Measurements from ENCODE around the gene CCL21. TPM values are rescaled to one million over a fixed set of nuclear protein-coding genes. Genes with fewer than 3 reads are reported as not detected.

The CCL21 gene
- polyA plus RNA-seq, 2 of the 4 experiments (the other 2 are of a cell fraction) = not detected

Small RNA genes within 50 kb of the gene (small RNA-seq; reads per million reads assigned to genes)
- gene CCL27 = 0 reads per million in 6 experiments

Other genes starting within 250 kb of the CCL21 start
- 0.28 and 0.32 TPM in 2 replicates for gene ENHO, start 187.1 kb downstream of the CCL21 start, polyA plus RNA-seq (2011; rRNA removed)
- 1.3 to 1.9 TPM (median 1.7 TPM) in 3 replicates for gene ENHO, start 187.1 kb downstream of the CCL21 start, polyA plus RNA-seq (2017; fragmentation: RNase III; extraction: RNeasy Plus Mini Kit Qiagen cat#74134 plus additional on column Dnase treatment)
- not detected in 2 replicates for gene CNTFR, start 120.4 kb downstream of the CCL21 start, polyA plus RNA-seq (2011; rRNA removed)
- gene CNTFR, start 120.4 kb downstream of the CCL21 start, polyA plus RNA-seq (2017; fragmentation: RNase III; extraction: RNeasy Plus Mini Kit Qiagen cat#74134 plus additional on column Dnase treatment) = 0.04 to 0.09 TPM in 2 of 3 replicates, not detected in the other
- gene RPP25L, start 98.0 kb downstream of the CCL21 start, polyA plus RNA-seq (2011; rRNA removed) = 40.8 and 46.5 TPM in 2 replicates
- 36.7 to 41.7 TPM (median 39.8 TPM) in 3 replicates for gene RPP25L, start 98.0 kb downstream of the CCL21 start, polyA plus RNA-seq (2017; fragmentation: RNase III; extraction: RNeasy Plus Mini Kit Qiagen cat#74134 plus additional on column Dnase treatment)
- 64.8 and 74.3 TPM in 2 replicates for gene DCTN3, start 89.6 kb downstream of the CCL21 start, polyA plus RNA-seq (2011; rRNA removed)
- gene DCTN3, start 89.6 kb downstream of the CCL21 start, polyA plus RNA-seq (2017; fragmentation: RNase III; extraction: RNeasy Plus Mini Kit Qiagen cat#74134 plus additional on column Dnase treatment) = 92.9 to 97.4 TPM (median 96.3 TPM) in 3 replicates
- gene ARID3C, start 81.1 kb downstream of the CCL21 start, polyA plus RNA-seq (2011; rRNA removed) = 0.12 TPM in 1 of 2 replicates, not detected in the other
- gene ARID3C, start 81.1 kb downstream of the CCL21 start, polyA plus RNA-seq (2017; fragmentation: RNase III; extraction: RNeasy Plus Mini Kit Qiagen cat#74134 plus additional on column Dnase treatment) = 0.08 to 0.10 TPM (median 0.09 TPM) in 3 replicates
- 64.6 and 95.4 TPM in 2 replicates for gene SIGMAR1, start 72.3 kb downstream of the CCL21 start, polyA plus RNA-seq (2011; rRNA removed)
- gene SIGMAR1, start 72.3 kb downstream of the CCL21 start, polyA plus RNA-seq (2017; fragmentation: RNase III; extraction: RNeasy Plus Mini Kit Qiagen cat#74134 plus additional on column Dnase treatment) = 141 to 150 TPM (median 147 TPM) in 3 replicates
- gene GALT, start 63.5 kb downstream of the CCL21 start, polyA plus RNA-seq (2011; rRNA removed) = 19.0 and 24.4 TPM in 2 replicates
- gene GALT, start 63.5 kb downstream of the CCL21 start, polyA plus RNA-seq (2017; fragmentation: RNase III; extraction: RNeasy Plus Mini Kit Qiagen cat#74134 plus additional on column Dnase treatment) = 24.7 to 31.9 TPM (median 28.4 TPM) in 3 replicates
- 5.6 and 8.1 TPM in 2 replicates for gene IL11RA, start 58.0 kb downstream of the CCL21 start, polyA plus RNA-seq (2011; rRNA removed)
- 5.1 to 7.8 TPM (median 6.8 TPM) in 3 replicates for gene IL11RA, start 58.0 kb downstream of the CCL21 start, polyA plus RNA-seq (2017; fragmentation: RNase III; extraction: RNeasy Plus Mini Kit Qiagen cat#74134 plus additional on column Dnase treatment)
- gene CCL27, start 47.5 kb downstream of the CCL21 start, polyA plus RNA-seq (2011; rRNA removed) = 0.26 and 0.27 TPM in 2 replicates
- 0.16 to 0.26 TPM (median 0.22 TPM) in 3 replicates for gene CCL27, start 47.5 kb downstream of the CCL21 start, polyA plus RNA-seq (2017; fragmentation: RNase III; extraction: RNeasy Plus Mini Kit Qiagen cat#74134 plus additional on column Dnase treatment)
- gene CCL19, start 18.9 kb downstream of the CCL21 start, polyA plus RNA-seq (2011; rRNA removed) = not detected in 2 replicates
- gene CCL19, start 18.9 kb downstream of the CCL21 start, polyA plus RNA-seq (2017; fragmentation: RNase III; extraction: RNeasy Plus Mini Kit Qiagen cat#74134 plus additional on column Dnase treatment) = not detected in 3 replicates
- gene PHF24, start 248.1 kb upstream of the CCL21 start, polyA plus RNA-seq (2011; rRNA removed) = 0.01 TPM in 1 of 2 replicates, not detected in the other
- not detected in 3 replicates for gene PHF24, start 248.1 kb upstream of the CCL21 start, polyA plus RNA-seq (2017; fragmentation: RNase III; extraction: RNeasy Plus Mini Kit Qiagen cat#74134 plus additional on column Dnase treatment)